IPS-15b (cell line): ENCODE results near the gene DCTN2.
"Not testable (repeated sequence)": the region's sequence is repeated elsewhere in the genome, so short reads cannot be mapped to it uniquely, and the experiment has no call there.

Experiments
- H3K27me3 ChIP-seq: one replicate; pipeline ENCODE4 v1.6.1; 2013; ENCODE audit warnings: low read length; ENCODE audit not compliant: control insufficient read depth, insufficient read depth
- H3K36me3 ChIP-seq: one replicate; pipeline ENCODE4 v1.6.1; 2013; ENCODE audit warnings: low read length; ENCODE audit not compliant: control insufficient read depth, insufficient read depth
- H3K4me1 ChIP-seq: one replicate; pipeline ENCODE4 v1.6.1; 2013; ENCODE audit warnings: mild to moderate bottlenecking, low read length; ENCODE audit not compliant: control insufficient read depth, insufficient read depth
- H3K4me3 ChIP-seq: one replicate; pipeline ENCODE4 v1.5.1; 2013; ENCODE audit warnings: low read depth, low read length
- H3K9ac ChIP-seq: one replicate; pipeline ENCODE4 v1.6.1; 2013; ENCODE audit warnings: low read depth, mild to moderate bottlenecking, low read length
- H3K9me3 ChIP-seq: one replicate; pipeline ENCODE4 v1.6.1; 2013; ENCODE audit warnings: mild to moderate bottlenecking, low read length; ENCODE audit not compliant: control insufficient read depth, insufficient read depth

Gene DCTN2

DNA sequence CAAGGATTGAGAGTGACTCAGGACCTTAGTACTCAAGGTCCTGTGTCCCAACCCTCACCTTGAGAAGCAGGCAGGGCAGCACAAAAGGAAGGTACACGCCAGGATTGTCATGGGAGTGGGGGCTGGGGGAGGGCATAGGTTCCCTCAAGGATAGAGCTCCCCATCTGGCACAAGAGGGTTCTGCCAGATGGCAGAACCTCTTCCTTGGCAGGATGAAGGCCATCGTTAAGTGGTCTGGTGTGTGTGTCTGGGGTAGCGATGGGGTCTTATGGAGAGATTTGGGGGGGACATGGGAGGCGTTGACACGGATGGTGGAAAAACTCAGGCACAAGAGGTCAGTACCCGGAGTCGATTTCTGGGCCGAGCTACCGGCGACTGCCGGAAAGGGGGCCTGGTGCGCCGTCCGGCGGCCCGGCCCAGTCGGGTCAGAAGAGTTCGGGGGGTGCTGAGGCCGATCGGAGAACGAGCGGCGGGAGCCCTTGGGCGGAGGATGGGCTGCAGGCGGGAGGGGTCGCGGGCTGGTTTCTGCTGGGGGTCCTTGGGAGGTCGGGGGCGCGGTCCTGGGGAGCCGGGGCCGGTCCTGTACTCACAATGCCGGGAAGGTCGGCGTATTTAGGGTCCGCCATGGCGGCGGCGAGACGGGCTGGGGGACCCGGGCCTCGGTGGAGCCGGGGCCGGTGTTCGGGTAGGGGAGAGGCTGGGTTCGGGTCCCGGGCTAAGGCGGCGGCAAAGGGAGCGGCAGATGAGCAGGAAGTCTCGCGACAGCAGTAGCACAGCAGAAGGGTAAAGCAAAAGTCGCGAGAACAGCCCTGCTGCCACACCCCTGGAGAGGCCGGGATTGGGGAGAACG is at the start of gene DCTN2:
DCTN2 (minus strand) TSS at position 755 of the 850 bp plus-strand sequence; CDS start at position 626, 129 bp downstream.
- Histone ChIP-seq H3K4me1 (peaks cover 19% of the 10 kb centered on the region), H3K4me3 (peak within 1 kb of the TSS; percentile 81), H3K9me3 (no peaks in the 10 kb centered on the region), H3K27me3 (peaks cover 25% of the 10 kb centered on the region), H3K36me3 (peaks cover 3% of the 10 kb centered on the region), H3K9ac (peak within 1 kb of the TSS; percentile 78)

DNA sequence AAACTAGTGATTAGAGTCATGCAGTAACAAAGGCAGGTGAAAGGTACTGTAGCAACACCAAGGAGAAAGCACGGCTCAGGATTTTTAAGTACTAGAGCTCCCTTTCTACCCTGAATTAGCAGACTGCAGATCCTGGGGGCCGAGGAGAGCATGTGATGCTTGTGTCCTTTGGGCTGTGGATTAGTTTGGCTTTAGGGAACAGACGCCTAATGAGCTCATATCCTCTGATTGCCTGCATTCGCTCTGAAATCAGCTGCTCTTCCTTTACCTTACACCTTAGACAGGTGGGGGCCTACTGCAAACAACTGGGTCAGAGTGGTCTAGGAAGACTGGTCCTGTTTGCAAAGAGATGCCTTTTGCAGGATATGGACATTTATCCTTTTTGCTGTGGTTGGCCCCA is 46.2 kb upstream of the DCTN2 start:
- peaks cover 1% of the 10 kb centered on the region for H3K27me3 ChIP-seq
- H3K36me3 ChIP-seq: no peaks in the 10 kb centered on the region
- no peak overlapping the region for H3K4me3 ChIP-seq
- peaks cover 4% of the 10 kb centered on the region for H3K4me1 ChIP-seq
- H3K9ac ChIP-seq: no peak overlapping the region
- H3K9me3 ChIP-seq: no peaks in the 10 kb centered on the region

DNA sequence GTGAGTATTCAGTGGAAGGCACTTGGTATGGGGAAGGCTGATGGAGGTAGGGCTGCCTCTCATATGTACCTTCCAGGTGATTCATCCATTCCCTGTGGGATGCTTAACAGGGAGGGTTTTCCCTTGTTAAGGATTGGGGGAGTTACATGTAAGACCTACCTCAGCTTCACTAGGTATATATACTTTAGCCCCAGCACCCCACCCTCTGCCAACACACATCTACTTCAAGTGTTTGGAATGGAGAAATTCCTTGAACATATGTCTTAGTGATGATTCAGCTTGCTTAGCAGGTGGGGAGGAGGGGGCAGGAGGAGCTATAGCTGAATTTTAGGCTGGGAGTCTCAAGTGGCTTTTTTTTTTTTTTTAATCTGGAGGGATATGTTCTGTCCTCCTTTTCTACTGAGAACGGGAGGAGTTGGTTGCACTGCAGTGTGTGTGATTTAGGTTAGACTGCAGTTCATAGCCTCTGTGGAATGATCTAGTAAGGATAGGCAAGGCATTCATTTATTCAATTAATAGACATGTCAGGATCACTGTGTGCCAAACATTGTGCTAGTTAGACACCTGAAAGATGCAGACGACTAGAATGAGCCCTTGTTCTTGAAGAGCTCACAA is 45.7 kb upstream of the DCTN2 start:
- peak overlapping the region; percentile 13 for H3K9ac ChIP-seq
- no peaks in the 10 kb centered on the region for H3K9me3 ChIP-seq
- peaks cover 2% of the 10 kb centered on the region for H3K27me3 ChIP-seq
- peaks cover 4% of the 10 kb centered on the region for H3K4me1 ChIP-seq
- H3K36me3 ChIP-seq: no peaks in the 10 kb centered on the region
- H3K4me3 ChIP-seq: no peak overlapping the region

DNA sequence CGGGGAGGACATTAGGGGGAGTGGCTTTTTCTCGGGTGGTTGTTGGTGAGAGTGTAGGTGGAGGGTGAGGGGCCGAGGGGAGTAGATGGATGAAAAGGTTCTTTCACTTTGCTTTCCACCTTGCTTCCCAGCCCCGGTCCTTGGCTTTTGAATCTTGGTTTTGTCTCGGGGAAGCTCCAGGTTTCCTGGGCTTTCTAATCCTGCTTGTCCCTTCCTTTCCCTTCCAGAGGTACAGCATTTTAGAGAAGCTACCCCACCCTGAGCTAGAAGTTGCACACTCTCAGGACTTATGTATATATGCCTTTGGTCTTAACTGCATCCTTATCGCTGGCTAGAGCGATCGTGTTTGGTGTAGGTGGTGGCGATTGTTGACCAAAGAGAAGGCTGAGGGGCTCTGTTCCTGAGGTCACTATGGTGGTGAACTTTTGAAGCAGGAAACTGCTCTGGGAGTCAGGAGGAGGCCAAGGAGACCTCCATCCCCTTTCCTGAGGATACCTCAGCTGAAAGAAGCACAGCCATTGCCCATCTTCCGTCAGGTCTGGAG is 44.9 kb upstream of the DCTN2 start:
- Histone ChIP-seq H3K27me3 (peaks cover 2% of the 10 kb centered on the region), H3K9me3 (no peaks in the 10 kb centered on the region), H3K4me3 (peak overlapping the region; percentile 73), H3K4me1 (peaks cover 4% of the 10 kb centered on the region), H3K36me3 (no peaks in the 10 kb centered on the region), H3K9ac (peak overlapping the region; percentile 26)

DNA sequence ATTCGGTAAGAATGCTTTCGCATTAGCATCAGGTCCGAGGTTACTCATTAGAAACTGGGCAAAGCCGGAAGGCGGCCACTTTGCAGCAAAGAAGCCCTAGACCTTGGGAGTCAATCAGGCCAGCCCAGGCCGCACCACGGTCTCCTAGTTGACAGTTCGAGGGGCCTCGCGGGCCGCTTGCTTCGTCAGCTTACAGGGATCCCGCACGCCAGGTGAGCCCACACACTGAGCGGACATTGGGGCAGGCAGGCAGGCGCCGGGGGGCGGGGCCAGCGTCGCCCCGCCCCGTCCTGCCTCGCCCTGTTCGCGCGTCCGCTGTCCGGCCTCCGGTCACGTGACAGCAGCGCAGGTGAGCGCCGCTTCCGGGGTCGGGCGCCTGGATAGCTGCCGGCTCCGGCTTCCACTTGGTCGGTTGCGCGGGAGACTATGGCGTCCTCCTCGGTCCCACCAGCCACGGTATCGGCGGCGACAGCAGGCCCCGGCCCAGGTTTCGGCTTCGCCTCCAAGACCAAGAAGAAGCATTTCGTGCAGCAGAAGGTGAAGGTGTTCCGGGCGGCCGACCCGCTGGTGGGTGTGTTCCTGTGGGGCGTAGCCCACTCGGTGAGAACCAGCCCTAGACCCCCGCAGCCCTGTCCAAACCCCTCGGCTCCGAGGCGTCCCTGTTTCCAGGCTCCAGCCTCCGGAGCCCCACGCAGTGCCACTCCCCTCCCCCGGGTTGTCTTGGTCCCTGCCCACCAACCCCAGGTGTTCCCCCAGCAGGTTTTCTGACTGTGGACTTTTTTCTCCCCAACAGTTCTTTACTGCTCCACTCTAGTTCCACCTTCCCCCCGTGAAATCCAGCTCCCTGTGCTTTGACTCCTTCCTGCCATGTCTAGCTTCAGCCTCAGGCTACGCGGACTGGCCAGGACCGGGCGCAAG is 44.1 kb upstream of the DCTN2 start, which contains the start of gene PIP4K2C:
PIP4K2C (plus strand) TSS at position 329 of the 918 bp plus-strand sequence; CDS start at position 427, 98 bp downstream.
- Histone ChIP-seq H3K9ac (peak within 1 kb of the TSS; percentile 26), H3K27me3 (peaks cover 2% of the 10 kb centered on the region), H3K4me3 (peak within 1 kb of the TSS; percentile 73), H3K36me3 (no peaks in the 10 kb centered on the region), H3K9me3 (no peaks in the 10 kb centered on the region), H3K4me1 (peaks cover 4% of the 10 kb centered on the region)

DNA sequence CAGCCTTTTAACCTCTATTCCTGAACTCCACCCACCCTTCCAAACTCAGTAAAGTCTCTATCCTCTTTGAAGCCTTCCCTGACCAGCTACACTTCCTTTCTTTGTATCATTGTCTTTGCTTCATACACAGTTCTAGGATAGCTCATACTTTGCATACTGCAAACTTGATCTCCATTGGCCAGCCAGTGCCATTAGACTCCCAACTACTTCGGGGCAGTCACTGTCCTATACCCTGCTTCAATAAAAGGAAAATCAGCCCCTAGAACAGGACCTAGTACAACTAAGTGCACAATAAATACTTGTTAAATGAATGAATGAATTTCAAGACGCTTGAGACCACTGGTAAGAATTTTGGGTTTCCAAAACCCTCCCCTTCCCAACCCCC is 43.5 kb upstream of the DCTN2 start:
- H3K27me3 ChIP-seq: peaks cover 2% of the 10 kb centered on the region
- no peak overlapping the region for H3K9ac ChIP-seq
- H3K36me3 ChIP-seq: no peaks in the 10 kb centered on the region
- H3K9me3 ChIP-seq: no peaks in the 10 kb centered on the region
- H3K4me1 ChIP-seq: peaks cover 4% of the 10 kb centered on the region
- peak overlapping the region; percentile 73 for H3K4me3 ChIP-seq

DNA sequence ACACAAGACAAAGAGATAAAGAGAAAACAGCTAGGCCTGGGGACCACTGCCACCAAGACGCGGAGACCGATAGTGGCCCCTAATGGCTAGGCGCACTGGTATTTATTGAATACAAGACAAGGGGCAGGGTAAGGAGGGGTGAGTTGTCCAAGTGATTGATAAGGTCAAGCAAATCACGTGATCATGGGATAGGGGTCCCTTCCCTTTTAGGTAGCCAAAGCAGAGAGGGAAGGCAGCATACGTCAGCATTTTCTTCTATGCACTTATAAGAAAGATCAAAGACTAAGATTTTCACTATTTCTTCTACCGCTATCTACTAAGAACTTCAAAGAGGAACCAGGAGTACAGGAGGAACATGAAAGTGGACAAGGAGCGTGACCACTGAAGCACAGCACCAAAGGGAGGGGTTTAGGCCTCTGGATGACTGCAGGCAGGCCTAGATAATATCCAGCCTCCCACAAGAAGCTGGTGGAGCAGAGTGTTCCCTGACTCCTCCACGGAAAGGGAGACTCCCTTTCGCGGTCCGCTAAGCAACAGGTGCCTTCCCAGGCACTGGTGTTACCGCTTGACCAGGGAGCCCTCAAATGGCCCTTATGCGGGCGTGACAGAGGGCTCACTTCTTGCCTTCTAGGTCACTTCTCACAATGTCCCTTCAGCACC is 42.1 kb upstream of the DCTN2 start:
- not testable (repeated sequence) for H3K27me3 ChIP-seq, H3K4me1 ChIP-seq, H3K9me3 ChIP-seq, H3K9ac ChIP-seq, H3K4me3 ChIP-seq, H3K36me3 ChIP-seq

DNA sequence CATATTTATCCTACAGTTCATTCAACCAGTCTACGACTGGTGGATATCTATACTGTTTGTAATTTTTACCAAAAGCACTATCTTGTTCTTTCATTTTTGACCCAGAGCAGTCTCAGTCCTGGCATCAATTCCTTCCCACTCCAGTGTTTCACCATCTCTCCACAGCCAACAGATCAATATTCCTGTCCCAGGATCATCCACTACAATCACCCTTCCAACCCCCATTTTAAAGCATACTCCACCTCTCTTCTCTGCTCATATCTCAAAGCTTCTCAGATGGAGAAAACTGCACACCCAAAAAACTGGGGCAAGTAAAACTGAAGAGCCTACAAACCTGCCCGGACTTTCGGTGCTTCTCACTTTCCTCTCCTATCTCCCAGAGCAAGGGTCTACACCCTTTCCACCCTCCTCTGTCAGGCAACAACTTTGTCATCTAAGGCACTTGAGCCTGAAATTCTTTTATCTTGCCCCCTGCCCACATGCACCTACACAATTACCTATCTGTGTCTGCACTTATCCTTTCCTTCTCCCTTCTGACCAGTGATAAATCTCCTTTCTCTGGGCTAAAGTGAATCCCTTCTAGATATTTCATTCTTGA is 39.9 kb upstream of the DCTN2 start:
- Histone ChIP-seq H3K36me3 (no peaks in the 10 kb centered on the region), H3K27me3 (peaks cover 2% of the 10 kb centered on the region), H3K9me3 (no peaks in the 10 kb centered on the region), H3K4me3 (no peak overlapping the region), H3K9ac (no peak overlapping the region), H3K4me1 (peaks cover 1% of the 10 kb centered on the region)

DNA sequence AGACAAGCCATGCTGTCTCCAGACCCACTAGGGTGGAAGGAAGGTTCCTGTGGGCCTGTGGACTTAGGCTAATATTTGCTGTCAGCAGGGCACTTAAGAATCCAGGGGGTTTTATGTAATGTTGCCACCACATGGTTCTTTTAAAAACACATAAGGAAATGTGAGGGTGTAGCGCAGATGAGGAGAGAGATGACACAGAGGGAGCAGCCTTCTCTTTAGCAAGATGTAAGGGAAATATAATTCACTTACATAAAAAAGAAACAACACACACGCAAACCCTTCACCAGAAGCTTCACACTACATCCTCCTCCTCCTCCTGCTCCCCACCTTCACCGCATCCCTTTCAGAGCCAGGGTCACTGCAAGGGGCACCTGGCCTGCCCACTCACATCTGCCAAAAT is 39.1 kb upstream of the DCTN2 start:
- Histone ChIP-seq H3K4me1 (no peaks in the 10 kb centered on the region), H3K36me3 (no peaks in the 10 kb centered on the region), H3K9ac (no peak overlapping the region), H3K4me3 (no peak overlapping the region), H3K9me3 (no peaks in the 10 kb centered on the region), H3K27me3 (peaks cover 2% of the 10 kb centered on the region)

DNA sequence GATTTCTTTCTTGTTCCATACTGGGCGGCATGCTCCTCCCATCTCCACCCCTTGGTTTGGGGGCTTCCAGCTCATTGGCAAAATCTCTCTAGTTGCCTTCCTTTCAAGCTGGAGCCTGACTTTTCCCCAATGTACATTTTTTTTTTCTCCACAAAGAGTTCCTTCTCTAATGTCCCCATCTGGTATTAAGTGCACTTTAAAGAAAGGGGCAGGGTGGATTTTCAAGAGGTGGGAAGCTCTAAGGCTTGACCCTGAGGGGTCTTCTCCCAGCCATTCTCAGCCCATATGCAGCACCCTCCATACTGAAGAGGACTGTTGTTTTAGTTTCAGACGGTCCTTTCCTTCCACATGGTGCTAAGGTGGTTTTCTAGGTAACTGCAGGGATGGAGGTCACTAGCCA is 38.2 kb upstream of the DCTN2 start:
- Histone ChIP-seq H3K4me1 (no peaks in the 10 kb centered on the region), H3K9me3 (no peaks in the 10 kb centered on the region), H3K27me3 (peaks cover 2% of the 10 kb centered on the region), H3K9ac (no peak overlapping the region), H3K4me3 (no peak overlapping the region), H3K36me3 (no peaks in the 10 kb centered on the region)
